ENCODE results near the gene BLMH.

Gene BLMH

GRCh38 chr17:30296499-30297080 is 4.8 kb upstream of the BLMH start:
- H3K4me1 ChIP-seq (ENCODE audit: control insufficient read depth, low read length): peaks cover 22% of the 10 kb centered on the region
- no peak overlapping the region for H3K4me3 ChIP-seq (ENCODE audit: low read length)
- H3K4me2 ChIP-seq (ENCODE audit: low read length): no peak overlapping the region
- H3K79me2 ChIP-seq (ENCODE audit: control insufficient read depth, low read length): peaks cover 6% of the 10 kb centered on the region
- peaks cover 7% of the 10 kb centered on the region; the same call in 1 of the 2 replicates for H3K9me3 ChIP-seq (ENCODE audit: control insufficient read depth, insufficient read depth, low read length)
- no peaks in the 10 kb centered on the region for H3K9me2 ChIP-seq (replicated peaks; ENCODE audit: control insufficient read depth, low read length)
- no peaks in the 10 kb centered on the region for H3K27me3 ChIP-seq (ENCODE audit: control insufficient read depth, low read length)
- H3K36me3 ChIP-seq (ENCODE audit: control insufficient read depth, low read length): peaks cover 1% of the 10 kb centered on the region; the same call in 1 of the 2 replicates
- TF ChIP-seq CTCF (IDR thresholded peaks at IDR 0.05; ENCODE audit: low read depth, low read length, poor library complexity, severe bottlenecking) (no peak), EZH2phosphoT487 (IDR thresholded peaks at IDR 0.05; ENCODE audit: borderline replicate concordance, low read length) (no peak)
- no peaks in the 10 kb centered on the region for H4K20me1 ChIP-seq (ENCODE audit: control insufficient read depth, insufficient read depth, low read depth, low read length)
- no peak overlapping the region for H3K27ac ChIP-seq (ENCODE audit: low read depth, low read length)
- peaks cover 10% of the 10 kb centered on the region for H3F3A ChIP-seq (ENCODE audit: control insufficient read depth, insufficient read depth)

GRCh38 chr17:30292286-30292858 is 628 bp upstream of the BLMH start:
- no peaks in the 10 kb centered on the region for H3K9me2 ChIP-seq (replicated peaks; ENCODE audit: control insufficient read depth, low read length)
- peaks cover 4% of the 10 kb centered on the region; the same call in 1 of the 2 replicates for H3K9me3 ChIP-seq (ENCODE audit: control insufficient read depth, insufficient read depth, low read length)
- TF ChIP-seq CTCF (IDR thresholded peaks at IDR 0.05; ENCODE audit: low read depth, low read length, poor library complexity, severe bottlenecking) (no peak), EZH2phosphoT487 (IDR thresholded peaks at IDR 0.05; ENCODE audit: borderline replicate concordance, low read length) (no peak)
- peaks cover 9% of the 10 kb centered on the region; the same call in 1 of the 2 replicates for H4K20me1 ChIP-seq (ENCODE audit: control insufficient read depth, insufficient read depth, low read depth, low read length)
- peaks cover 37% of the 10 kb centered on the region for H3K36me3 ChIP-seq (ENCODE audit: control insufficient read depth, low read length)
- peaks cover 17% of the 10 kb centered on the region for H3K4me1 ChIP-seq (ENCODE audit: control insufficient read depth, low read length)
- peak overlapping the region; percentile 17; the same call in 1 of the 2 replicates for H3K27ac ChIP-seq (ENCODE audit: low read depth, low read length)
- H3K4me3 ChIP-seq (ENCODE audit: low read length): peak overlapping the region; percentile 89
- peaks cover 33% of the 10 kb centered on the region for H3K79me2 ChIP-seq (ENCODE audit: control insufficient read depth, low read length)
- no peaks in the 10 kb centered on the region for H3K27me3 ChIP-seq (ENCODE audit: control insufficient read depth, low read length)
- H3F3A ChIP-seq (ENCODE audit: control insufficient read depth, insufficient read depth): peaks cover 6% of the 10 kb centered on the region
- H3K4me2 ChIP-seq (ENCODE audit: low read length): peak overlapping the region; percentile 88

GRCh38 chr17:30290696-30291542 is 825 bp downstream of the BLMH start:
- Histone ChIP-seq H3F3A (ENCODE audit: control insufficient read depth, insufficient read depth) (peaks cover 6% of the 10 kb centered on the region), H3K27me3 (ENCODE audit: control insufficient read depth, low read length) (no peaks in the 10 kb centered on the region), H3K36me3 (ENCODE audit: control insufficient read depth, low read length) (peaks cover 51% of the 10 kb centered on the region), H3K79me2 (ENCODE audit: control insufficient read depth, low read length) (peaks cover 33% of the 10 kb centered on the region), H3K4me3 (ENCODE audit: low read length) (peak overlapping the region; percentile 89), H3K4me1 (ENCODE audit: control insufficient read depth, low read length) (peaks cover 17% of the 10 kb centered on the region), H3K4me2 (ENCODE audit: low read length) (peak overlapping the region; percentile 88), H3K9me3 (ENCODE audit: control insufficient read depth, insufficient read depth, low read length) (no peaks in the 10 kb centered on the region), H3K9me2 (replicated peaks; ENCODE audit: control insufficient read depth, low read length) (no peaks in the 10 kb centered on the region), H4K20me1 (ENCODE audit: control insufficient read depth, insufficient read depth, low read depth, low read length) (peaks cover 9% of the 10 kb centered on the region; the same call in 1 of the 2 replicates), H3K27ac (ENCODE audit: low read depth, low read length) (peak overlapping the region; percentile 35)
- no peak for TF ChIP-seq EZH2phosphoT487 (IDR thresholded peaks at IDR 0.05; ENCODE audit: borderline replicate concordance, low read length)
- TF ChIP-seq CTCF (IDR thresholded peaks at IDR 0.05; ENCODE audit: low read depth, low read length, poor library complexity, severe bottlenecking): no peak

All from DOHH2 (cell line).